Measurements from ENCODE around the gene RRP12.

Gene RRP12

DNA sequence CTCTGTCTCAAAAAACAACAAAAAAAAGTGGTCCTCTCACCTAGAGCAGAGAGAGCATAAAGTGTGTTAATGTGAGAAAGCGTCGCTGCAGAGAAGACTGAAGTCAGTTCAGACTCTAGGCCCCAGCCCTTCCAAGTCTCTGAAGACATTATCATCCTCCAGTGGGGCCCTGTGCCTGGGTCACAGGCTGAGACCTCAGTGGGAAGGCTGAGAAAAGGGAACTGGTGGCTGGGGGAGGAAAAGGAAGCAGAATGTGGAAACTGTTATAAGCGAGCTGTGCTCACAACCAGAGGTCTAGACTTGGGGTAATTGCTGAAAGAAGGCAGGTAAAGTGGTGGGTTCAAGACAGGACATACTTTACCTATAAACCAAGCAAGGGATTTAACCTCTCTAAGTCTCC lies 4.9 kb upstream of the RRP12 start:
- DNase-seq, result peak; percentile 97 to 98

DNA sequence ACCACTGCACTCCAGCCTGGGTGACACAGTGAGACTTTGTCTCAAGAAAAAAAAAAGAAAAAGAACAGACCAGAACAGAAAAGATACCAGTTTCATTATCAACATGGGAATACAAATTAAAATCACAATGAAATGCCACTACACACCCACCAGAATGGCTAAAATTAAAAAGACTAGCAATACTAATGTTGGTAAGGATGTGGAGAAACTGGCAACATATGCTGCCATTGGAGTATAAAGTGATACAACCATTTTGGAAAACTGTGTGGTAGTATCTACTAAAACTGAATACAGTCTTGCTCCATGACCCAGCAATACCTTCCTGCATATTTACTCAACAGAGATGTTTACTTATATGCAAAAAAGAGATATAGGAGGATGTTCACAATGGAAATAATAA lies 2.9 kb upstream of the RRP12 start:
- DNase-seq, result no peak

DNA sequence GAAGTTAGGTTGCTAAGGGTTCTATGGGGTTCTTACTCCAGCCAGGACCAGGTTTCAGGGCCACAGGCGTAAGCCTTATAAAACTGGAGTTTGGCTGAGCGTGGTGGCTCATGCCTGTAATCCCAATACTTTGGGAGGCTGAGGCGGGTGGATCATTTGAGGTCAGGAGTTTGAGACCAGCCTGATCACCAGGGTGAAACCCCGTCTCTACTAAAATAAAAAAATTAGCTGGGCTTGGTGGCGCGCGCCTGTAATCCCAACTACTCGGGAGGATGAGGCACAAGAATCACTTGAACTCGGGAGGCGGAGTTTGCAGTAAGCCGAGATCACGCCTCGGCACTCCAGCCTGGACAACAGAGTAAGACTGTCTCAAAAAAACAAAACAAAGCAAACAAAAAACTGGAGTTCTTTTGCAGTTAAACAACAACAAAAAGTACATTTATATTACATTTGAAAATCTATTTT lies 347 bp upstream of the RRP12 start:
- no peak for DNase-seq

DNA sequence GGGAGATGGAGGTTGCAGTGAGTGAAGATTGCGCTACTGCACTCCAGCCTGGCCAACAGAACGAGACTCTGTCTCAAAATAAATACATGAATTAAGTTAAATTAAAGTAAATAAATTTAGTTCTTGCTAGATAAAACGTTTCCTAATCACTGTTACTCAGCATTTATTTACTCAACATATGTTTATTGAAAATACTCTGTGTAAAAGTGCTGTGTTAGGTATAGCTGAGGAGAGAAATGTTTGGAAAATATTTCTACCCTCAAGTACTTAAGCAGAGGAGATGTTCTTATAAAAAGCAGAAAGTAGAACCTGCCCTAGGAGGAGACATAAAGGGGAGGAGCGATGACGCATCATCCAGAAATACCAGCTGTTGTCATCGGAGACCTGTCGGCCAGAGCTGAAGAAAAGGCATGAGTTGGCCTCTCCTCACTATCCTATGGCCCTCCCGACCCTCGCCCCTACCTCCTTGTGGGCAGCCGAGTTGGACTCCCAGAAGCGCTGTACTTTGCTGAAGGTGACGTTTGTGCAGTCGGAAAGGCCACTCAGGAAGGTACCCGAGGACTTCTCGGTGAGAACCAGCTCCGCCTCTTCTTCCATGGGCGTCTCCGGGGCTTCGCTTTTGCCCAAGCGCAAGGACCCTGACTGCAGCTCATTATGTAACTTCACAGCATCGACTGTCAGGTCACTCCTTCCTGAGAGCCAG lies 1.1 kb downstream of the RRP12 start:
- DNase-seq, result peak; percentile 83 to 85

DNA sequence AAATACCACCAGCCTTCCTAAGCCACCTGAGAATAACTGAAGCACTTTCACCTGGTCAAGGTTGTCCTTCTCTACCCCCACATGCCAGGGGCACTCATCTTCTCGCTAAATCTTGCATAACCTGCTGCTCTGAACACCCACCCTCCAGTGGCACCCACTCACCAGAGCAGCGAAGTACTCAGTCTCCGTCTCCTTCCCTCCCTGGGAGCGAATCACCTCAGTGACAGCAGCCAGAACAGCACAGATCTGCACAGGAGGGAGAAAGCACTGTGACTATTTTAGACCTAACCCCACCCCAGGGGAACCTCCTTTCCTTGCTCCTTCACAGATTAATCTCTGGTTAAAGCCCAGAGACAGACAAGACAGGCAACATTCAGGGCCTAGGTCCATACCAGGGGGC lies 5.1 kb downstream of the RRP12 start:
- no peak for DNase-seq

DNA sequence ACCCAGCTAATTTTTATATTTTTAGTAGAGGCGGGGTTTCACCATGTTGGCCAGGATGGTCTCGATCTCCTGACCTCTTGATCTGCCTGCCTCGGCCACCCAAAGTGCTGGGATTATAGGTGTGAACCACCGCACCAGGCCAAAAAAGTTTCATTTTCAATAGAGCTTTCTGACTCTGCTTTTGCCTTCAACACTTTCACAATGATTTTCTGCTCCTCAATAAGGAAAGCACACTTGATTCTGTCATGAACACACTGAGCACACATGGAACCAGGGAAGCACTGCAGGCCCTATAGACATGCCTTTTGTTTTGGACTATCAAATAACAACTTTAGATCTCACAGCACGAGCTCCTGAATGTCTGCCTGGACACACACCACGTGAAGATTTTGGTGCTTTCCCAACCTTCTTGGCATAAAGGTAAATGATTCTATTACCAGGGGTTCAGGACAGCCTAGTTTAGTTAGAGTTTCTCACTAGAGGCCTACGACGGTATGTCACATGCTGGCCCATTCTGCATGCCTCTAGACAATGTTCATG lies 8.0 kb downstream of the RRP12 start:
- no peak for DNase-seq

DNA sequence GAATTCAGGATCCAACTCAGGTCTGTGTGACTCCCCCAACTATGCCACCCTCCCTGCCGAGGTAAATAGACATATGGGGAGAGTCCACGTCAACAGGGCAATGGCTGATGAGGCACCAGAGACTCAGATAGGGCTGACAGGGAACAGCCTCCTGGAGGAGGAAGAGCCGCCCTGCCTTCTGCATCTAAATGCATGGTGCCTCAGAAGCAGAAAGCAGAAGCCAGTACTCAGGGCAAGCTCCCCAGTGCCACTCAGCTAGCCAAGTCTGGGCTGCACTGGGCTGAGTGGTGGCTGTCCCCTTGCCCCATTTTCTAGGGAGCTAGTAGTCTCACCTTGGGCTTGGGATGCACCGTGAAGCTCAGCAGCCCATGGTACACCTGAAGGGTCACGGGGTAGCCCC lies 11.0 kb downstream of the RRP12 start:
- no peak for DNase-seq

DNA sequence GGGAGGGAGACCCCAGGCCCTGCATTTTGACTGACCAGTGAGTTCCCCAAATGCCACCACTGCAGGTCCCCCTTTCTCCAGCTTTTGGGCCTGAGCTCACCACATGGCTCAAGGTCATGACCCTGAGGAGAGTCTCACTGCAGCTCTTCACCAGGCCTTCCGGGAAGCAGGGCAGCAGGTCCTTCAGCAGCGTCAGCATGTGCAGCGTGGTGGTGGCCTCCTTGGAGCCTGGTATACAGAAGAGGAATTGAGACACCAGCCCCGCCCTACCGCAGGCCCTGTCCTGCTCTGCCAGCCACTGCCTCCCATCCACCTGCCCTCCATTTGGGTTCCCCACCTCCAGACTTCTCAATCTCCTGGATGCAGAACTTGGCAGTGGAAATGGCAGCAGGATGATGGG lies 13.0 kb downstream of the RRP12 start:
- no peak for DNase-seq

DNA sequence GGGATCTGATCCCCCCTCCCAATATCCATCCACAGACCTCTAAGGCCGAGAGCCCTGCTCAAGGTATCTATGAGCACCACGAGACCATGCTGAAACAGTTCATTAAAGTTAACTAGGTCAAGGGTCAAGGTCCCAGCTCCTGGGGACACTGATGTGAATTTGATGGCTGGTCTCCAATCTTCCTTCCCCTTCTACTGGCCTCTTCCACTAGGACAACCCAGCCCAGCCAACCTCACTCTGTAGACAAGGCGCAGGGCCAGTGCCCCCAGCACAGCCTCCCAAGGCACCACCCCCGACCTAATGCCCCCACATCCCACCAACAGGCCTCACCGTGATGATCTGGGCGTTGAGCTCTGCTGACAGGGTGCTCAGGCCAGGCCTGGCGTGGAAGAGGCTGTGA lies 15.6 kb downstream of the RRP12 start:
- no peak for DNase-seq

DNA sequence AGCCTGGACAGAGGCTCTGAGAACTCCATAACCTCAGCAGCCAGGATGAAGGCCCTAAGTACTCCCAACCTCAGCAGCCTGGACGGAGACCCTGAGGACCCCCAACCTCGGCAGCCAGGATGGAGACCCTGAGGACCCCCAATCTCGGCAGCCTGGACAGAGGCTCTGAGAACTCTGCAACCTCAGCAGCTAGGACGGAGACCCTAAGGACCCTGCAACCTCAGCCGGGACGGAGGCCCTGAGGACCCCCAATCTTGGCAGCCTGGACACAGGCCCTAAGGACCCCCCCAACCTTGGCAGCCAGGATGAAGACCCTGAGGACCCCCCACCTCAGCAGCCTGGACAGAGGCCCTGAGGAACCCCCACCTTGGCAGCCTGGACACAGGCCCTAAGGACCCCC lies 16.5 kb downstream of the RRP12 start:
- DNase-seq, result no peak

DNA sequence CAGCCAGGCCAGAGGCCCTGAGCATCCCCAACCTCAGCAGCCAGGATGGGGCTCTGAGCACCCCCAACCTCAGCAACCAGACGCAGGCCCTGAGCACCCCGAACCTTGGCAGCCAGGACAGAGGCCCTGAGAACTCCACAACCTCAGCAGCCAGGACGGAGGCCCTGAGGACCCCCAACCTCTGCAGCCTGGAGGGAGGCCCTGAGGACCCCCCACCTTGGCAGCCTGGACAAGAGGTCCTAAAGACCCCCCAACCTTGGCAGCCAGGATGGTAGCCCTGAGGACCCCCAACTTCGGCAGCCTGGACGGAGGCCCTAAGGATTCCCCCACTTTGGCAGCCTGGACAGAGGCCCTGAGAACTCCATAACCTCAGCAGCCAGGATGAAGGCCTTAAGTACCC lies 17.0 kb downstream of the RRP12 start:
- no peak for DNase-seq

DNA sequence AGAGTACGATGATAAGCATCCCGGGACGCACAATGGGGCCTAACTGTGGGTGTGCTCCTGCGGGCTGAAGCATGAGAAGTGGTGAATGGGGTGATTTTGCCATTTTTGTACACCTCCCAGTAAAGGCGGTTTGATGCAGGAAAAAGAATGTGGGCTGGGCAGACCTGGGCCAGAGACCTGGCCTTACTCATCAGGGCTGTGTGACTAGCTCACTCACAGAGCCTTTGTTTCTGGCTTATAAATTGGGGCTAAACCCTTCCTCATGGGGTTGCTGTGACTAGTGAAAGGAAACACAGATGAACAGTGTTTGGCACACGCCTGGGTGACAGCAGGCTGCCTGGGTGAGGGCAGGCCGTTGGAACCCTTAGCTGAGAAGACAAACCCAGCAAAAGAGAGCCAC lies 18.0 kb downstream of the RRP12 start:
- DNase-seq, result no peak

DNA sequence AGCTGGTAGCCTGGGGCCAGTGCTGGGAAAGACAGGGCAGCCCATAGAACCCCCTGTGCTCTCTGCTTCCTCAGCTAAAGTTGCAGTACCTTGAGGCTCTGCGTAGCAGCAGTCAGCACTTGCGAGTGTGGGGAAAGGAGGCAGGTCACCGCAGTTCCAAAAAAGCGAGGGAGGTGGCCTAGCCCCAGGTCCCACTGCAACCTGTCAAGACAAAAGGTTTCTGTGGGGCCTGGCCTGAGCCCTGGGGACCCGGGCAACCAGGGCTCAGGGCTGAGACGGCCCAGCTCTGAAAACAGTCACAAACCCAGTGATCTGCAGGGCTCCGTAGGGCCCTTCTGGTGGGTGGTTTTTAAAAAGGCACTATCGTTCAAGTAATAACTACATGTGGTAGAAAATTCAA lies 19.5 kb downstream of the RRP12 start:
- no peak for DNase-seq

DNA sequence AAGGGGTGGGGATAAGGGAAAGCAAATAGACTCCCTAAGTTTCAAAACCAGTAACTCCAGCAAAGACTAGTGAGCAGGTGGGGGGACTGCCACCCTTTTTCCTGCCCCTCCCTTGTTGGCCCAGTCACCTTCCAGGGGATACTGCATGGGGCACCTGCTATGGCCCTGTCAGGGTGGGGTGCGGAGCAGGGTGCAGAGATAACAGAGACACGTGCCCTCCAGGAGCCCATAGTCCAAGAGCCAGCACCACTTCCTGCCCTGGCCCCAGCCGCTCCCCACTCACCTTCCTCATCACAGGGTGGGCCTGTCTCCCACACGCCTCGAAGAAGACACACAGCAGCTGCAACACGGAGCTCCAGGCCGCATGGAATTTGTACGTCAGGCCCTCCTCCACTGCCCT lies 20.6 kb downstream of the RRP12 start:
- no peak for DNase-seq

DNA sequence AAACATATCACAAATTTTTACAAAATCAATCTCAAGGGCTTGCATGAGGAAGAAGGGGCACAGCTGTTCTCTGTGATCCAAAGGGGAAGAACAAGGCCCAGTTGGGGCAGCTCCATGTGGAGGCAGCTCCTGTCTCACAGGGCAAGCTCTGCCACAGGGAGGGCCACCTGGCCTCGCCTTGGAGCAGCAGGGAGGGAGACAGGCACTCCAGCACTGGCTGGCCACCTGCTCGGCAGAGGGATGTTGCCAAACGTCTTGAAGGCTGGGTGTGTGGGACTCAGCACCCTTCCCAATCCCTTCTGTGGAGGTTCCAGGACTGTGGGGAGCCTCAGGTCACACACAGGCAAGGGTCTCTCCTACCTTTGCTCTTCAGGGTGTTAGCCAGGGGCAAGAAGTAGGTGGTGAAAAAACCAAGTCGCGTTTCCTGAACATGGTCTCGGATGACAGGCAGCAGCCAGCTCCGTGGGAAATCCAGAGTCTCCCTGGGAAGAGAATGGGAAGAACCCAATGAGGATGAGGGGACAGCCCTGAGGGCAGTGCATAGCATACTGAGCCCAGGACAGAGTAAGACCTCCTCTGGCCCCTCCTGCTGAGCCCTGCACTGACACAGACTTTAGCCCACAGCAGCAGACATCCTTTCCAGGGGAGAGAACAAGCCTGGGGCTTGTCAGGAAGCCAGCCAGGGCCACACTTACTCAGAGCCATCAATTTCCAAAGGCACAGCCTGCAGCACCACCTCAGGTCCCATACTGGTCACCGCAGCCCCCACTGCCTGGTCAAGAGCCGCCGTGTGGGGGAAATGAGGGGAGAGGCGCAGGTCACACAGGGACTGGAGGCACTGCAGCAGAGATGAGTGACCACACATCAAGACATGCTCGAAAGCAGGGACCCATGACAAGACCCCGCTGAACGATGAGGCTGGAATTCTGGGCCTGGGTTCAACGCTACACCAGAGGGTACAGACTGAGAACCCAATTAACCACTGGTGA lies 21.9 kb downstream of the RRP12 start:
- DNase-seq, result no peak

DNA sequence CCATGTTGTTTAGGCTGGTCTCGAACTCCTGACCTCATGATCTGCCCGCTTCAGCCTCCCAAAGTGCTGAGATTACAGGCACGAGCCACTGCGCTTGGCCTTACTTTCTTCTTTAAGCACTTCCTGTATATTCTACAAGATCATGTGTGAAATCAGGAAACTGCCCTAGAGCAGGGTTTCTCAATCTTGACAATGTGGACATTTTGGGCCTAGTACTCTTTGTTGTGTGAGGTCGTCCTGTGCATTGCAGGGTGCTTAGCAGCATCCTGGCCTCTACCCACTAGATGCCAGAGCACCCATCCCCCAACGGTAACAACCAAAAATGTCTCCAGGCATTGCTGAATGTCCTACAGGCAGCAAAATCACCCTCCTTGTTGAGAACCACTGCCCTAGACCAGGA lies 24.7 kb downstream of the RRP12 start:
- peak; percentile 63 to 66 for DNase-seq

DNA sequence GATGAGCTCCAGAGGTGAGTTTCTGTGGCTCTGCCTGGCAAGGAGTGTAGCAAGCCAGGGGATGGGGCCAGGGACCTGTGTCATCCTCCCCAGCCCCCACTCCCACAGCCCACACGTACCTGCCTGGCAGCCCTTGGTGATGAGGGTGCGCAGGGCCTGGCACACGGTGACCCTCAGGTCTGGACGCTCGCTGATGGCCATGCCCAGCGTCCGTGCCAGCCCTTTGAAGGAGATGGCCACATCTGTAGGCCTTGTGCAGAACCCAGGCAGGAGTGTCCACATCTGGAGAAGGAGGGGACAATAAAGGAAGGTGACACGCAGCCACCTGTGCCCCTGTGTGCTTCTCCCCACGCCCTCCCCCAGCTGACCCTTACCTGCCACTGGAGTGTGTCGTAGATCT lies 27.7 kb downstream of the RRP12 start:
- DNase-seq, result no peak

DNA sequence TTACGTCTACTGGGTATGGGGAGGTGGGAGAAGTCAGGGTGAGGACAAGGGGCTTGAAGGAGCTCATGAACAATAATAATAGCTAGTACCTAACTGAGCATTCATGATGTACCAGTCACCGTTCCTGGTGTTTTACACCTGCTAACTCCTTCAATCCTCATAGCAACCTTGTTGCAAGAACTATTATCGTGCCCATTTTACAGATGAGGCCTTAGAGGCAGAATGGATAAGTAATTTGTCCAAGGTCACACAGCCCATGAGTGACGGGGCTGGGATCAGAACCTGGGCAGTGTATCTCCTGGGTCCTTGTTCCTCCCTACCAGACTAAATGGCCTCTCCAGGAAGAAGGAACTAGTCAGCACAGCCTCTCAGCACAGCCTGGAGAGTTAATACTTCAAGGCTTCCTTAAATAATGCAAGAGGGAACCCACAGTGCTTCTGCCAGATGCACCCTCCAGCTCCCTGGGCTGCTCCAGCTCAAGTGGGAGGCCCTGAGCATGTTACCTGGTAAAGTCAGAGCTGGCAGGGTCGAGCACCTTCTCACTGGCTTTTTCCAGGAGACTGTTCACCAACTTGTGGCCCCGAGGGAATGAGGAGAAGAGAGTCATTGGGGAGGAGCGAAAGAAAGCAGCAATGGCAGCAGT lies 28.8 kb downstream of the RRP12 start:
- DNase-seq, result peak; percentile 21 to 46

DNA sequence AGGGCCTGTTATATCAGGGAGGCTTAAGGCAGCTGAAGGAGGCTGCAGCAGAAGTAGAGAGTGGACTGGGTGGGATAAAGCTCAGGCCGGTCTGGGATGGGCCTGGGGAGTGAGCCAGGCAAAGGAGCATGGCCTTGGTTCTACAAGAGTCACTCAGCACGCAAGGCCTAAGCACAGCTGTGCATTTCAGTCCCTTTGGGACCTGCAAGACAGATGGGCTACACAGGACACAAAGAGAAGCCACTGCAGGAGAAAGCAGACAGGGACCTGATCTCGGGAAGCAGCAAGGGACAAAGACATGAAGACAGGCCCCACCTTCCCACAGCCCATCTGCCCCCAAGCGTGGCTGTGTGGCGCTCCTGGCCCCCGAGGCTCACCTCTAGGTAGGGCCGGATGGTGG lies 29.4 kb downstream of the RRP12 start:
- no peak for DNase-seq

DNA sequence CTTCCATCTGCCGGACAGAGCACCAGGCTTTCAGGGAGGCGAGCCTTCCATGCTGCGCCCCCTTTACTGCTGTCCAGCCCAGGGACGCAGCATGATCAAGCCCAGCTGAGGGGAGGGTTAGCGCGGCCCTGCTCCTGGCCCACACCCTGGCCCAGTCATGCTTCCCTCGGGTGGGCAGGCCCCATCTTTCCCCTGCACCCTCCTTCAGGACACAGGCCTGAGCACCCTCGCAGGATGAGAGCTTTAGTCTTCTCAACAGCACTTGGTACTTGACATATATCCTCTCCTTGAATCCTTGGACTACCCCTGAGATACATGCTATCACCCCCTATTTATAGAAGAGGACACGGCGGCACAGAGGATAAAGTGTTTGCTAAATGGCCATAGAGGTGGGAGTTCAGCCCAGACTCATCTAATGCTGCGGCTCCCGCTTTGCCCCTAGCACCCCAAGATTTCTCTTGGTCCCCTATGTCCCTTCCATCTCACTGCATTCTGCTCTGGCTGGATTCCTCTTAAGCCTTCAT lies 34.0 kb downstream of the RRP12 start:
- DNase-seq, result no peak

DNA sequence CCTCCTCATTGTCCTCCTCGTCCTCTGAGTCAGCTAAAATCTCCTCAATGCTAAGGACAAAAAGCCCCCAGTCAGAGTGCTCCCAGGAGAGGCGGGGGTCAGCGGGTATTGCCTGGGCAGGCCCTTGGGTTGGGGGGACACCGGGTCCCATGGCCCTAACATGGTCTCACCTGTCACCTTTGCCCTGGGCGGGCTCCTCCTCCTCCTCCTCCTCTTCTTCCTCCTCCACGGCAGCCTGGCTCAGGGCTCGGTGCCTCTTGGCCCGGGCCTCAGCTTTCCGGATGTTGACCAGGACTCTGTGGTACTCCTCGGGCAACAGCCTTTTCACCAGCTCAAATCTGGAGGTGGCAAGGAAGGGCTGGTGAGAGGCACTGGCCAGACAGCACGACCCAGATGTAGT lies 34.6 kb downstream of the RRP12 start:
- no peak for DNase-seq

DNA sequence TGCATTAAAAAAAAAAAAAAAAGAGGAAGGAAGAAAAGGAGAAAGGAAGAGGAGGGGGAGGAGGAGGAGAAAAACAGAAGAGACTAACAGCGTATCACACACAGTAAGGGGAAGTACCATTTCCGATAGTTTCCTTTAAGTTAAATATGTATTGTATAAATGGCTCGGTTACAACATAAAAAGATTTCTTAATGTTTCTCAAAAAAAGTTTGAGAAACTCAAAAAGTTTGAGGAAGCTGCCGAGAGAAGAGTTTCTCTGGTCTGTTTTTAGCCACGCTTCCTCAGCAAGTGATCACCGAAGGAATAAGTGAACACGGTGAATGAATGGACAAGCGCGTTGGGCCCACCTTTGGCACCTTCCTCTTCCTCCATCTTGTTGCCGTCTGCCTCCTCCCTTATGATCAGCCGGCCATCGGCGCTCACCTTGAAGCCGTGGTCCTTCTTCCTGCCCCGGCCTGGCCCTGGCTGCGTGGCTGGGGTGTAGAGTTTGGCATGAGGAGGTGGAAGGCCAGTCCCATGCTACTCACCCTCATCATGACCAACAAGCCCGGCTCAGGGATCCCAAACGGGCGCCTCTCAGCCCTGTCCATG lies 35.3 kb downstream of the RRP12 start:
- DNase-seq, result peak; percentile 100

DNA sequence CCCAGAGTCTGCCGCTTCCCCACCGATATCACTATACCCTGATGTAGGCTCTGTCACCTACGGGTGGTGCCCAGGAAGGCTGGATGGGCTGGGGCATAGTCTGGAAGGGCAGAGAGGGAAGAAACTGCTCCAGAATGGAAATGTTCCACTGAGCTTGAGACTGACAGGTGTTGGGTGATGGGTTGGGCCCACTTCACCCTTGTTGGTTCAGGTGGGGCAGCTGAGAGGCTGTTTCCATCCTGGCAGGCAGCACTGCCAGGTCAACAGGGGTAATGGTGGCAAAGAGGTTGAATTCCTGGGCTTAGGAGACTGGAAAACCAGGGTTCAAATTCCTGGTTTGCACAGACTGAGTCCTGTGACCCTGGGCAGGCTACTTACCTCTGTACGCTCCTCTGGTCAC lies 38.1 kb downstream of the RRP12 start:
- no peak for DNase-seq

Measured in Kasumi-1 (cell line).